NCI-H82 treated with DMSO at 0.1 percent for 48 hours (cell line): ENCODE data around the gene PRRX2.

ENCODE experiments used
- DNase-seq: peaks from one replicate; lab custom pipeline; 2025; ENCODE audit not compliant: unreplicated experiment; lab: John Stamatoyannopoulos, UW

PRRX2 gene

GRCh38 chr9:129665389-129665775 lies at the start of gene PRRX2:
TSS of gene PRRX2 (plus strand) at chr9:129665647. CDS start at chr9:129665868, 221 bp downstream.
- DNase-seq, result no peak

DNA sequence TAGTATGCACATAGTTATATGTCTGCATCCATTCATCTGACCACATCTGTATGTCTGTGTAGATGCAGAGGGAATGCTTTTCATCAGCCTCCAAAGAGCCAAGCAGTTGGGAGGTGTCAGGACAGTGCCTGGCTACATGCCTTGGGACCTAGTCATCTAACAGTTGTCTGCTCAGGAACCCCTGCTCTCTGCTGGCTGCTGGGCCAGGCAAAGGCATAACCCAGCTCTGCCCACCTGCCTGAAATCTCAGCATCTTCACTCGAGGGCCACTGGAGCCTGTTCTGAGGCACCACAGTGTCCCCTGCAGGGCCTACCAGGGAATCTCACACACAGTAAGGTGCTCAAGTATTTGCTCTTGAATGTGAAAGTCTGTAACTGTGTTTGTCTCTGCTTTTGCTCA lies 48.3 kb upstream of the PRRX2 start:
- peak; percentile 33 for DNase-seq

DNA sequence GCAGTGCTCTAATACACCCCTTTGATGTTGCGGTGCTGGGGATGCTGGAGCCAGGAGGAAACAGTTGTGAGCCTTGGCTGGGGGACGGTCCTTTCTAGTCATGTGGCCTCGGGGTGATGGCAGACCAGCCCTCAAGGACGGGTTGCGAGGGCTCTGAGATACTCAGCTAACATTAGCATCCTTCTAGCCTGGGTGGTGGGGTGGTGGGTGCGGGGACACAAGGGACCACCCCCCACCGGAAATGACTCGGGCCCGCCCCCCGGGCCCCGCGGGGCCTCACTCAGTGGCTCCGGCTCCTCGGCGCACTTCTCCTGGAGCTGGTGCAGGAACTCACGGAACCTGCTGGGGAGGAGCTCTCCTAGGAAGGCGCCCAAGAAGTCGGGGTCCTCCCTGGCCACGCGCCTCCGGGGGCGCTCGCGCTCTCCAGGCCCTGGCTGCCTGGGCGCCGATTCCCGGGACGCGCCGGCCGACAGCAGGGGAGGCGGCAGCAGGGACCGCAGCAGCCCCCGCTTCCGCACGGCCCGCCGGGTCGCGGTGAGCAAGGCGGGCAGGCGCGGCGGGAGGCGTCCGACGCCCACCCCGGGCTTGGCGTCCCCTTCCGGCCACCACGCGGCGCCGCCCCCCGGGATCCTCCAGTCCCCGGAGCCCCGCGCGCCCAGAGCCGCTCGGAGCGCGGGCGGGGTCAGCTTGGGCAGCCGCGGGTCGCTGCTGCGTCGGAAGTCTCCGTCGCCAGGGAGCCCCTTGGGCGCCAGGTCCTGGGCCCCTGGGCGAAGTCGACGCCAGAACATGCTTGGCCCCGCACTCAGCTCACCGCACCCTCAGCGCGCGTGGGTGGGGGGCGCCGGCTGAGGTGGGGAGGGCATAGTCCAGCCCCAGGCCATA lies 45.4 kb upstream of the PRRX2 start:
- DNase-seq, result no peak

- DNase-seq, result peak; percentile 30
These were observed 44.7 kb upstream of the PRRX2 start, which contains the start of gene C9orf50 for GRCh38 chr9:129620669-129621295. TSS of gene C9orf50 (minus strand) at chr9:129621101. CDS start at chr9:129620574, 527 bp downstream.

DNA sequence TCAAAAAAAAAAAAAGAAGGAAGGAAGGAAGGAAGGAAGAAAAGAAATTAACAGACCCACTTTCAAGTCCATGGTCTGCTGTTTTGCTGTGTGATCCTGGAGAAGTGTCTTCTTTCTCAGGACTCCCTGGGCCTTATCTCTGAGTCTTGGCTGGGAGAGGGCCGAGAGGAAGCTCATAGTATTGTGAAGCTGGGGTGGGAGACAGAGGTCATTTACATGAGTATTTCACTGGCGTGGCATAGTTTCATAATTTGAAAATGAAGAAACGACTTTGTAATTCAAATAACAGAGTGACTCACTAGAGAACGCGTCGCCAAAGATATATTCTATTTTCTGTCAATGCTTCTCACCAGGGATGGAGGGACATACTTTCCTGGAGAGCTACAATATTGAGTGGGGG lies 42.1 kb upstream of the PRRX2 start:
- DNase-seq, result no peak

- DNase-seq, result peak; percentile 25
These were observed 41.2 kb upstream of the PRRX2 start for GRCh38 chr9:129624168-129624759.

- DNase-seq, result no peak
These were observed 40.5 kb upstream of the PRRX2 start for GRCh38 chr9:129624947-129625346.

DNA sequence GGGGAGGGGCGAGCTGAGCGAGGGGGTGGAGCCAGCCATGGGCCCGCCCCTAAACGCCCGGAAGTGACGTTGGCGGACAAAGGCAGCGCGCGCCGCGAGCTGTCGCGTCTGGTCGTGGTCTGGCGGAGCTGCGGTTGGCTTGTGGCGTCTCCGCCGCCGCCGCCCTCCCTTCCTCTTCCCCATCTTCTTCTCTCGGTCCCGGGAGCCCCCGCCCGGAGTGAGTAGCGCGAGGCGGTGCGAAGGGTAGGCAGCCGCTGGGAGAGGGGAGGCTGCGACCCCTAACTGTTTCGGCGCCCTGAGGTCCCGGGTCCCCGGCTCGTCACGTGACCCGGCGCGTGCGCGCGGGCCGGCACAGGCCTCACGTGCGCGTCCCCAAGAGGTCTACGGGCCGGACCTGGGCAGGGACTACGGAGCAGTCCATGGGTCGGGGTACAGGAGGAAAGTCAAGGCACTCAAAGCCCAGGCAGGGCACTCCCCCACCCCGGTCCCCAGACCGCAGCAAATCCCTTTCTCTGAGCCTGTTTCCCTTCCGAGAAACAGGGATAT lies 39.3 kb upstream of the PRRX2 start, which contains the start of gene NTMT1:
Gene NTMT1 (plus strand): TSS at position 85 of the 546 bp plus-strand sequence. CDS start 6,541 bp downstream, outside the sequence.
- DNase-seq, result peak; percentile 17

- DNase-seq, result no peak
These were observed 38.7 kb upstream of the PRRX2 start for GRCh38 chr9:129626625-129627284.

DNA sequence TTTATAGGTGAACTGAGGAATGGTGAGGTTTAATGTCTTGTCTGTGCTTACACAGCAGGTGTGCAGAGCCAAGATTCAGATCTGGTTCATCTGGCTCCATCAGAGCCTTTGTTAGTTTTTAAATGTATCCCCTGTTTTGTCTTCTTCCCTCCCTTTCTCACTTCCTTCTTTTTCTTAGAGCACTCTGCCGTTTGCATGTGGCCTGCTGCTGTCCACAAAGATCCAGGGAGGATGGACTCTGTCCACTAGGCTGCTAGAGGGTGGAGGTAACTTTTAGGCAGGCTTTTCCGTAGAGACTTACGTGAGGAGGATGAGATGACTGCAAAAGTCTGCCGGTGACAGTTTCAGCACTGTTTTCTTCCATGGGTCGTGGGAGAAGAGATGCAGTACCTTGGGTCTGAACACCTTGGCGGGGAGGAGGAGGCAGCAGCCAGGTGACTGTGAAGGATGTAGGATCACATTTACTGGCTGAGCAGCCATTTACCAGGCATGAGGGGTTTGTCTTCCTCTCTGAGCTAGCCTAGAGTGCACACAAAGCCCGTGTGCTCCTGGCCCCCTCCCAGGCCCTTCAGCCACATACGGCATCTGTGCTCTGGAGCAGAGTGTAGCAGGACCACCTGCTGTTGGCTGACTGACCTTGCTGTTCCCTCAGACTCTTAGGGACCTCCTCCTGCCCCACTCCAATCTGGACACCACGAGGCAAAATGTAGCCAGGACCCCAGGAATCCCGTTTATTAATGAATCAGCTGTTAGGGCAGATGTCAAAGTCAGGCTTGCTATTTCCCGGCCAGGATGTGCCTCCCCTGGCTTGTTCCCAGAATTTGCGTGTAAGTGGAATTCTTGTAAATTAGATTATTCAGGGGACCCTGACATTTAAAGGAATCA lies 37.6 kb upstream of the PRRX2 start:
- DNase-seq, result no peak

DNA sequence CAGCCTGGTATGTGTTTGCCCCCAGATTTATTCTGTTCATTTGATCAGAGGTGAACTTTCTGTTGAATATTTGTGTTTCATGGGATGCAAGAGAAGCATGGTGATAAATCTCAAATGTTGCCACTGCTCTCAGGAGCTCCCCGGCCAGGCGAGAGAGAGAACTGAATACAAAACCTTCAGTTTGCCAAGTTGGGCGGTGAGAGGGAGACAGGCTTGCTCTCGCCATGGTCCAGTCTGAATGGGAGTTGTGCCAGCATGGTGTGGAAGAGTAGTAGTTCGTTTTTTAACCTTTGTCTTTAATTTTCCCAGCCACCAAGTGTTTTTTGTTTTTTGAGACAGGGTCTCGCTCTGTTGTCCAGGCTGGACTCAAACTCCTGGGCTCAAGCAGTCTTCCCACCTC lies 36.7 kb upstream of the PRRX2 start:
- no peak for DNase-seq

GRCh38 chr9:129629251-129629820 lies 36.1 kb upstream of the PRRX2 start:
- DNase-seq, result no peak

DNA sequence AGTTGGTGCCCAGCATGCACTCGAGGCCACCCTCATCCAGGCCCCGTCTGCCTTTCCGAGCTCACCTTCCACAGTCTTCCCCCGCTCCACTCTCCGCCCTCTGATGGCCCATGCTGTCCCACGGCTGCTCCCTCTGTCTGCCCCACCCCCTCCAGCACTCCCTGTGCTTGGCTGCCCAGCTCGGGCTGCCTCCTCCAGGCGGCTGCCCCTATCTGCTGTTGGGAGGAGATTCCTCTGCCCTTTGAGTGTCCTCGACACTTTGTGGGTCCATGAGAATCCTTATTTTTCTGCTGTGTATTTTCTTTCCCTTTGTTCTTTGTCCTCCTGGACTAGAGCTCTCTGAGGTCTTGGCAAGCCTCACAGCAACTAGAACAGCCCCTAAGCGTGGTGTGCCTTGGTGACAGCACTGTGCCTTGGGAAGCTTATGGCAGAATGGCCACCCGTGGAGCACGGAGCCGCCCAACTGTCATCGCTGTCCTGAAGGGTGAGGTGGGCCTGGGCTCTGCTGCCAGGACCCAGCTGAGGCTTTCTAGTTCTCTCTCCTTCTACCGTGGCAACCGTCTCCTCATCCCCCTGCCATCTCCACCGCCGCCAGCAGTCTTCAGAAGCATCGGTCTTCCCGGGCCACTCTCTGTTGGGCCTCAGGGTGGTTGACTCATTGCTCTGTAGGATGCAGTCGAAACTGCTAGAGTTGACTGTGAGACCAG lies 34.3 kb upstream of the PRRX2 start:
- no peak for DNase-seq

DNA sequence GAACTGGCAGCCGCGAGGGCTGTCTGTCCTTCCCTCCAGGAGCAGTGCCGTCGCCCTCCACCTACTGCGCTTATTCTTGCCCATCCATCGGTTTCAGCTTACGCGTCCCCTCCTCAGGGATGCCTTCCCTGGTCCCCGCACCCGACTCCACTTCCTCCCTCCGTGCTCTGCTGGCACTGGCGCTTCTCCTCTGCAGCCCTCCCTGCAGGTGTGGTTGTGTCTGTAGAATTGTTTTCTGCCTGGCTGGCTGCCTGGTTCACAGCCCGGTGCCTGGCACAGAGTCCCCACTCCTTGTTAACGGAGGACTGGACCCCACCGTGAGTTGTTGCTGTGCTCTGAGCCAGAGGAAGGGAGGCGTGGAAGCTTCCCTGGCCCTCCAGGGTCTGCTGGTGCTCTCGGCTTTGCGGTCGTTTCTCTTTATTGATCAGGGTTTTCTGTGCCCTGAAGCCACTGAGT lies 33.7 kb upstream of the PRRX2 start:
- DNase-seq, result no peak

GRCh38 chr9:129632460-129632859 lies 33.0 kb upstream of the PRRX2 start:
- no peak for DNase-seq

DNA sequence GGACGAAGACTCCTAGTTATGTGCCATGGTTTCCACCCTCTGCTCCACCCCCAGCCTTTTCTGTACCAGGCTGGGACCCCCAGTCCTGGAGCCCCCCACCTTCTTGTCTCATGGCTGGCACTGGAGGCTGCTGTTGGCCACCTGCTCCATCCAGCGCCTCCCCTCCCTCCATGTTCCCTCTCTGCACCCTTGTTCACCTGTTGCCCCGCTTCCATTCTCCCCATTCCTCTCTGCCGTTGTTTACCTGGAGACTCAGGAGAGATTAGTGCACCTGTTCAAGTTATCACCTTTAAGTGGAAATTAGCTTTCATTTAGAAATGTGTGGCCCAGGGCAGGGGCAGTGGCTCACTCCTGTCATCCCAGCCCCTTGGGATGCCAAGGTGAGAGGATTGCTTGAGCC lies 32.2 kb upstream of the PRRX2 start:
- DNase-seq, result no peak

DNA sequence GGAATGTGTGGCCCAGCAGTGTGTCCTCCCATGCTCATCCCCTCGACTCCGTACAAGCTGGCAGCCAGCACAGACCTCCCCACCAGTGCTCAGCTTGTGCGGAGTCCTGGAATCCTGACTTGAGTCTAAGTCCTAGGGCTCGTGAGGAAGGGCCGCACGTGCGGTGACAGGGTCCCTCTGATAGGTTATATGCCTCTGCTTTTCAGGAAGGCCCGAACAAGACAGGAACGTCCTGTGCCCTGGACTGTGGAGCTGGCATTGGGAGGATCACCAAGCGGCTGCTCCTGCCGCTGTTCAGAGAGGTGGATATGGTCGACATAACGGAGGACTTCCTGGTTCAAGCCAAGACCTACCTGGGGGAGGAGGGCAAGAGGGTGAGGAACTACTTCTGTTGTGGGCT lies 31.6 kb upstream of the PRRX2 start:
- no peak for DNase-seq

GRCh38 chr9:129635099-129636065 lies 30.1 kb upstream of the PRRX2 start:
- DNase-seq, result no peak
